Ovary (tissue), 3 donors: ENCODE results near the gene OR10J5.

ENCODE experiments used
- EP300 ChIP-seq: sonication (generic); formaldehyde crosslinking; IDR thresholded peaks from one replicate; pipeline ENCODE4 v1.6.1; 2017; ENCODE audit warnings: antibody characterized with exemption
- POLR2A ChIP-seq: fragments of 450-650 bp; IDR thresholded peaks from one replicate; pipeline ENCODE4 v1.6.1; 2017; ENCODE audit warnings: antibody characterized with exemption, mild to moderate bottlenecking, moderate library complexity
- TF ChIP-seq, protein P1 (sequence below), 3 donors: fragments of 450-650 bp in 2 of 3; fragments of 200-600 bp in 1 of 3; IDR thresholded peaks; one replicate each; pipeline versions ENCODE4 v1.5.1 to v1.8.0; 2016 to 2022; ENCODE audit warnings: antibody characterized with exemption in 3 of 3, mild to moderate bottlenecking in 1 of 3
- donor health status: DM: no; HTN: no; CAD: no.

DNA sequence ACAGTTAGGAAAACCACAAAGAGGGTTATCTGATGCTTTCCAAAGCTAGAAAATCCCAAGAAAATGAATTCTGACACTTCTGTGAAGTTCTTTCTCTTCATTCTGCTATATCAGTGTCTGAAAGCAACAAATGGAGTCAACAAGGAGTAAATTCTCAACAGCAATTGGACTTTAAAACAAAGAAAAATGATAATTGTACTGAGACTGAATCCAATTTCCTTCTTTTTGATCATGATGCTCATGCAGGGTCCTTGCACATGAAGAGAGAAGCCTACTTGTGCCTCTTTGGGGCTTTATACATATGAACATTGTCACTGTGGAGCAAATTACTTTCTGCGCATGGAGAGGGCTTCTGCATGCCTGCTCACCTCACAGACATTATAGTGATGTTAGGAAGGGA, at the start of gene OR10J5:
- no peak for TF ChIP-seq POLR2A
- TF ChIP-seq, protein P1, sequence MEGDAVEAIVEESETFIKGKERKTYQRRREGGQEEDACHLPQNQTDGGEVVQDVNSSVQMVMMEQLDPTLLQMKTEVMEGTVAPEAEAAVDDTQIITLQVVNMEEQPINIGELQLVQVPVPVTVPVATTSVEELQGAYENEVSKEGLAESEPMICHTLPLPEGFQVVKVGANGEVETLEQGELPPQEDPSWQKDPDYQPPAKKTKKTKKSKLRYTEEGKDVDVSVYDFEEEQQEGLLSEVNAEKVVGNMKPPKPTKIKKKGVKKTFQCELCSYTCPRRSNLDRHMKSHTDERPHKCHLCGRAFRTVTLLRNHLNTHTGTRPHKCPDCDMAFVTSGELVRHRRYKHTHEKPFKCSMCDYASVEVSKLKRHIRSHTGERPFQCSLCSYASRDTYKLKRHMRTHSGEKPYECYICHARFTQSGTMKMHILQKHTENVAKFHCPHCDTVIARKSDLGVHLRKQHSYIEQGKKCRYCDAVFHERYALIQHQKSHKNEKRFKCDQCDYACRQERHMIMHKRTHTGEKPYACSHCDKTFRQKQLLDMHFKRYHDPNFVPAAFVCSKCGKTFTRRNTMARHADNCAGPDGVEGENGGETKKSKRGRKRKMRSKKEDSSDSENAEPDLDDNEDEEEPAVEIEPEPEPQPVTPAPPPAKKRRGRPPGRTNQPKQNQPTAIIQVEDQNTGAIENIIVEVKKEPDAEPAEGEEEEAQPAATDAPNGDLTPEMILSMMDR (IDR thresholded peaks at IDR 0.05) = no peak
- no peak for TF ChIP-seq EP300
